HL-60 (cell line): Measurements from ENCODE around the gene GTF2I.
A peak's percentile ranks its signal among the peaks of the same experiment; 100 is the strongest.

ENCODE experiments used
- POLR2AphosphoS5 ChIP-seq: IDR thresholded peaks from 2 replicates; pipeline ENCODE4 v1.6.1; 2012; ENCODE audit warnings: low read depth
- TF ChIP-seq, protein P1 (sequence below): IDR thresholded peaks from one replicate; pipeline ENCODE4 v1.5.1; 2011; ENCODE audit warnings: low read length, control low read depth, inconsistent platforms; ENCODE audit not compliant: insufficient read depth

DNA sequence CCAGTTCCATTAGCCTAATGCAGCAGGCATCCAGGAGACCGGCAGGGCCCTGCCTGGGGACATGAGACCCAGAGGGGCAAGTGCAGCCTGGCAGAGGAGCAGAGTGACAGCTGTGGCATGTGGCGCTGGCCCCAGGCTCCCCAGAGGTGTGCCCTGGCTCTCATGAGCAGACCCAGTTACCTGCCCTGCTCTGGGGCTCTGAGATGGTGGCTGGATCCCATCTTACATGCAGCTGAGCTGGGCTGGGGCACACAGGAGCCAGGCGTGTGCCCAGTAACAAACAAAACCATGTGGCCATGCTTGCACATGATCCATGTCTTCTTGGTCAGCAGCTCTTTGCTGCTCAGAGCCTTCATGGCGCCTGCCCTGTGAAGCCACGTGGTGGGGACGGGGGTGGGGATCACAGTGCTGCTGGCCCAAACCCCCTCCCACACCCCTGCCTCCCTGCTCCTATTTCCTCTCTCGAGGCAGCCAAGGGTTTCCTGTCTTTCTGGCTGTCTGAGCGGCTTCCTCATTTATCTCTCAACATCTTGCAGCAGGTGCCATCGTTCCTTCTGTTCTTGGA, 40.3 kb upstream of the GTF2I start:
- TF ChIP-seq, protein P1, sequence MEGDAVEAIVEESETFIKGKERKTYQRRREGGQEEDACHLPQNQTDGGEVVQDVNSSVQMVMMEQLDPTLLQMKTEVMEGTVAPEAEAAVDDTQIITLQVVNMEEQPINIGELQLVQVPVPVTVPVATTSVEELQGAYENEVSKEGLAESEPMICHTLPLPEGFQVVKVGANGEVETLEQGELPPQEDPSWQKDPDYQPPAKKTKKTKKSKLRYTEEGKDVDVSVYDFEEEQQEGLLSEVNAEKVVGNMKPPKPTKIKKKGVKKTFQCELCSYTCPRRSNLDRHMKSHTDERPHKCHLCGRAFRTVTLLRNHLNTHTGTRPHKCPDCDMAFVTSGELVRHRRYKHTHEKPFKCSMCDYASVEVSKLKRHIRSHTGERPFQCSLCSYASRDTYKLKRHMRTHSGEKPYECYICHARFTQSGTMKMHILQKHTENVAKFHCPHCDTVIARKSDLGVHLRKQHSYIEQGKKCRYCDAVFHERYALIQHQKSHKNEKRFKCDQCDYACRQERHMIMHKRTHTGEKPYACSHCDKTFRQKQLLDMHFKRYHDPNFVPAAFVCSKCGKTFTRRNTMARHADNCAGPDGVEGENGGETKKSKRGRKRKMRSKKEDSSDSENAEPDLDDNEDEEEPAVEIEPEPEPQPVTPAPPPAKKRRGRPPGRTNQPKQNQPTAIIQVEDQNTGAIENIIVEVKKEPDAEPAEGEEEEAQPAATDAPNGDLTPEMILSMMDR = no peak
- peak; percentile 77; the same call in 1 of the 2 replicates for TF ChIP-seq POLR2AphosphoS5
